Uterine smooth muscle cell (primary cell): ENCODE data around the gene GPX8. TPM values are rescaled to one million over a fixed set of nuclear protein-coding genes. Genes with fewer than 3 reads are reported as not detected.

Source experiments
- total RNA-seq: library from RNA; depleted of rRNA; stranded (reverse); fragments of >200 nt; gene quantifications from 2 replicates; pipeline ENCODE4 v1.2.3, GENCODE V29; 2014

Gene GPX8
- total RNA-seq, result 112 and 126 TPM in 2 replicates

GRCh38 chr5:55159763-55160492 is at the start of gene GPX8:
GPX8 (plus strand) TSS chr5:55160171; CDS start chr5:55160193, 22 bp downstream.

GRCh38 chr5:55172937-55173686 is 13.1 kb downstream of the GPX8 start, which contains the start of gene CDC20B:
CDC20B (minus strand) TSS chr5:55173177; CDS start chr5:55173000, 177 bp downstream.

Other genes starting within 250 kb of the GPX8 start
- 84.6 and 212 TPM in 2 replicates for gene ESM1, start 174.6 kb upstream of the GPX8 start, total RNA-seq
- gene GZMK, start 135.9 kb upstream of the GPX8 start, total RNA-seq, result 0.12 TPM in 1 of 2 replicates, not detected in the other
- not detected in 2 replicates for gene GZMA, start 57.5 kb upstream of the GPX8 start, total RNA-seq
- gene CDC20B, start 13.0 kb downstream of the GPX8 start, total RNA-seq, result under 0.01 and 0.22 TPM in 2 replicates
- gene MCIDAS, start 67.1 kb downstream of the GPX8 start, total RNA-seq, result not detected in 2 replicates
- 0.12 and 0.22 TPM in 2 replicates for gene CCNO, start 73.4 kb downstream of the GPX8 start, total RNA-seq
- 38.6 and 43.3 TPM in 2 replicates for gene DHX29, start 147.5 kb downstream of the GPX8 start, total RNA-seq
- gene MTREX, start 147.8 kb downstream of the GPX8 start, total RNA-seq, result 133 and 214 TPM in 2 replicates